ENCODE results near the gene TAS2R60. TPM values are rescaled to one million over a fixed set of nuclear protein-coding genes. Genes with fewer than 3 reads are reported as not detected.

TAS2R60 gene
- total RNA-seq, 1 donor = 1.7 TPM

DNA sequence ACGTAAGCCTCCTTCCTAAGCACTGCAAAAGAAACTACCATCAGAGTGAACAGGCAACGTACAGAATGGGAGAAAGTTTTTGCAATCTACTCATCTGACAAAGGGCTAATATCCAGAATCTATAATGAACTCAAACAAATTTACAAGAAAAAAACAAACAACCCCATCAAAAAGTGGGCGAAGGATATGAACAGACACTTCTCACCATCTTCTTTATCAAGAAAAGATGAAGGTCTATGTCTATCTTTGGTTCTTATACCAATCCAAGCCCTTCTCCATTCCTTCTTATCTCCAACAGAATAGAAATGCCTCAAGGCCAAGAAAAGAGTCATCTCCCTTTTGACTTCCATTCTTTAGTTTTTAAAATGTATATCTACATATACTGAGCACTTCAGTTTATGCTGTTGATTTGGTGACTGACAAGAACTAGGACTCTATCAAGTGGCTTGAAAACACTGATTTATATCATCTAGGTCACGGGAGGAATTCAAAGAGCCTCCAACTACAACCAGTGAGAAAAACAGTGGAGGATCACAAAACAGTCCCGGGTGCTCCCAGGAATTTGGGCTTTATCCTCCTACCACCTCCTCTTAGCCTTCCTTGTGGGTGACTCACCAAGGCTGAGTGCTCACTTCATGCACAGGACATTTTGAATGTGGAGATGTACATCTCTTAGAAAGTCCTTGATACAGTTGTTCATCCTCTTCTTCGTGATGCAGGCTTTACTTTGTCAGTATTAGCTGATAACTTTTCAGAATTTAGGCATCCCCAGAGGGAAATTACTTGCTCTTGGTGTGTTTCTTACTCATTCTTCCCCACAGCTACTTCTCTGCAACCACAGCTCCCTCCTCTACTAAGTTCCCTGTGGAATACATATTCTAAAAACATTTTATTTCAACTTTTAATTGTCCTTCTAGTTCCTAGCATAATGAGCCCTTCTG, 49.8 kb downstream of the TAS2R60 start:
- H3K27me3 ChIP-seq (ENCODE audit: insufficient read depth, low read length) = no peaks in the 10 kb centered on the region
- peaks cover 8% of the 10 kb centered on the region for H3K4me1 ChIP-seq (ENCODE audit: insufficient read depth, low read length)
- H3K9me3 ChIP-seq (ENCODE audit: low read depth, low read length) = no peaks in the 10 kb centered on the region
- H3K4me3 ChIP-seq (ENCODE audit: low read length) = no peak overlapping the region

DNA sequence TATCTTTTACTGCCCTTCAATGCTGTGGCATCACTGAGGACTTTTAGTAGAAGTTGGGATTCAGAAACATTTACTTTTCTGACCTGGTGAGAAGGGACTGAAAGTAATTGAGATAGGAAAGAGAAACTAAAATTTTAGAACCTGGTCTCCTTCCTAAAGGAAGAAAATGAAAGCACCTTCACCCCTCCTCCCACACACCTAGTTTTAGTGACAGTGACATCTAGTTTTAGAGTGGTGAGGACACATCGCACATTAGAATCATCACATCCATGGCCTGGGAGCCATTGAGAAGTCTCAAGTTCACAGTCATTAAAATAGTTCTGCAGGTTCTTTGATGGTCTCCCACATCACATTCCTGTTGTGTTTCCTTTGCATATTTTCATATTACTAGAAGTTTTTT, 50.5 kb downstream of the TAS2R60 start:
- Histone ChIP-seq H3K4me3 (ENCODE audit: low read length) (no peak overlapping the region), H3K4me1 (ENCODE audit: insufficient read depth, low read length) (peaks cover 8% of the 10 kb centered on the region), H3K9me3 (ENCODE audit: low read depth, low read length) (no peaks in the 10 kb centered on the region), H3K27me3 (ENCODE audit: insufficient read depth, low read length) (no peaks in the 10 kb centered on the region)

Other genes starting within 250 kb of the TAS2R60 start
- gene TAS2R40, start 221.4 kb upstream of the TAS2R60 start, total RNA-seq = not detected
- 245 TPM for gene GSTK1, start 180.0 kb upstream of the TAS2R60 start, total RNA-seq
- gene TMEM139, start 158.5 kb upstream of the TAS2R60 start, total RNA-seq = 0.10 TPM
- 13.7 TPM for gene CASP2, start 155.1 kb upstream of the TAS2R60 start, total RNA-seq
- 0.21 TPM for gene CLCN1, start 127.3 kb upstream of the TAS2R60 start, total RNA-seq
- gene FAM131B, start 80.7 kb upstream of the TAS2R60 start, total RNA-seq = 0.84 TPM
- 64.0 TPM for gene ZYX, start 62.1 kb upstream of the TAS2R60 start, total RNA-seq
- 2.3 TPM for gene EPHA1, start 34.6 kb upstream of the TAS2R60 start, total RNA-seq
- 2.0 TPM for gene TAS2R41, start 34.4 kb downstream of the TAS2R60 start, total RNA-seq
- 1.2 TPM for gene CTAGE15, start 128.3 kb downstream of the TAS2R60 start, total RNA-seq
- gene TCAF2, start 177.5 kb downstream of the TAS2R60 start, total RNA-seq = 27.3 TPM